Astrocyte (in vitro differentiated cells and primary cell): ENCODE measurements around the gene GDPD5. TPM values are rescaled to one million over a fixed set of nuclear protein-coding genes. Genes with fewer than 3 reads are reported as not detected.

ENCODE experiments used
- DNase-seq: peaks from one replicate; pipeline ENCODE4 v3.0.0-alpha.2; 2010; ENCODE audit warnings: low read depth
- FAIRE-seq: peaks from 2 replicates; lab custom pipeline; 2011; peaks lifted over from hg19 to GRCh38; lab: Jason Lieb, UNC
- H2AFZ ChIP-seq: 2 replicates; pipeline ENCODE4 v1.6.0; 2012; ENCODE audit warnings: low read depth, low read length, inconsistent platforms
- H3K27ac ChIP-seq: 2 replicates; pipeline ENCODE4 v1.5.1; 2011; ENCODE audit warnings: low read depth, low read length, inconsistent platforms
- H3K27me3 ChIP-seq: 2 replicates; pipeline ENCODE4 v1.6.0; 2011; ENCODE audit warnings: low read length, inconsistent platforms; ENCODE audit not compliant: insufficient read depth
- H3K36me3 ChIP-seq: 2 replicates; pipeline ENCODE4 v1.5.1; 2011; ENCODE audit warnings: low read length, inconsistent platforms; ENCODE audit not compliant: insufficient read depth
- H3K4me1 ChIP-seq: 2 replicates; pipeline ENCODE4 v1.5.1; 2011; ENCODE audit warnings: low read length, inconsistent platforms; ENCODE audit not compliant: insufficient read depth
- H3K4me2 ChIP-seq: 2 replicates; pipeline ENCODE4 v1.6.0; 2012; ENCODE audit warnings: low read length, inconsistent platforms
- H3K4me3 ChIP-seq: 2 replicates; pipeline ENCODE4 v1.5.1; 2011; ENCODE audit warnings: low read depth, mild to moderate bottlenecking, low read length, inconsistent platforms; ENCODE audit not compliant: insufficient read depth
- H3K79me2 ChIP-seq: 2 replicates; pipeline ENCODE4 v1.6.0; 2012; ENCODE audit warnings: mild to moderate bottlenecking, low read length, inconsistent platforms; ENCODE audit not compliant: insufficient read depth
- H3K9ac ChIP-seq: 2 replicates; pipeline ENCODE4 v1.6.0; 2012; ENCODE audit warnings: mild to moderate bottlenecking, low read length, inconsistent platforms
- H3K9me3 ChIP-seq: 2 replicates; pipeline ENCODE4 v1.5.1; 2012; ENCODE audit warnings: low read depth, mild to moderate bottlenecking, low read length, inconsistent platforms; ENCODE audit not compliant: insufficient read depth
- H4K20me1 ChIP-seq: 2 replicates; pipeline ENCODE4 v1.6.0; 2012; ENCODE audit warnings: low read length, inconsistent platforms; ENCODE audit not compliant: insufficient read depth
- H3K27ac Mint-ChIP-seq: one replicate; pipeline ENCODE4 v1.8.0; 2021; ENCODE audit warnings: mild to moderate bottlenecking, mixed read lengths; ENCODE audit not compliant: unreplicated experiment
- H3K27me3 Mint-ChIP-seq: one replicate; pipeline ENCODE4 v1.8.0; 2021; ENCODE audit warnings: low read depth, mixed read lengths; ENCODE audit not compliant: unreplicated experiment
- H3K36me3 Mint-ChIP-seq: one replicate; pipeline ENCODE4 v1.8.0; 2021; ENCODE audit warnings: low read depth, mixed read lengths; ENCODE audit not compliant: unreplicated experiment
- H3K4me1 Mint-ChIP-seq: one replicate; pipeline ENCODE4 v1.8.0; 2021; ENCODE audit warnings: low read depth, mixed read lengths; ENCODE audit not compliant: unreplicated experiment
- H3K4me3 Mint-ChIP-seq: one replicate; pipeline ENCODE4 v1.8.0; 2021; ENCODE audit warnings: mild to moderate bottlenecking, moderate library complexity, mixed read lengths; ENCODE audit not compliant: unreplicated experiment
- H3K9me3 Mint-ChIP-seq: one replicate; pipeline ENCODE4 v1.8.0; 2021; ENCODE audit warnings: mild to moderate bottlenecking, mixed read lengths; ENCODE audit not compliant: unreplicated experiment
- EZH2 ChIP-seq: IDR thresholded peaks from 2 replicates; pipeline ENCODE4 v1.6.1; 2012; ENCODE audit warnings: mild to moderate bottlenecking, low read length, inconsistent platforms; ENCODE audit not compliant: insufficient read depth
- total RNA-seq: library from RNA; stranded (reverse); gene quantifications from 2 replicates; pipeline ENCODE4 v1.2.1, GENCODE V29; 2021
- TF ChIP-seq, protein P1 (sequence below): IDR thresholded peaks from 2 replicates; pipeline ENCODE4 v1.5.1; 2011; ENCODE audit warnings: low read depth, mild to moderate bottlenecking, inconsistent platforms, low read length, moderate library complexity; ENCODE audit not compliant: insufficient read depth

GDPD5 gene
- total RNA-seq, 1 donor from 2014 or later: 9.4 TPM

DNA sequence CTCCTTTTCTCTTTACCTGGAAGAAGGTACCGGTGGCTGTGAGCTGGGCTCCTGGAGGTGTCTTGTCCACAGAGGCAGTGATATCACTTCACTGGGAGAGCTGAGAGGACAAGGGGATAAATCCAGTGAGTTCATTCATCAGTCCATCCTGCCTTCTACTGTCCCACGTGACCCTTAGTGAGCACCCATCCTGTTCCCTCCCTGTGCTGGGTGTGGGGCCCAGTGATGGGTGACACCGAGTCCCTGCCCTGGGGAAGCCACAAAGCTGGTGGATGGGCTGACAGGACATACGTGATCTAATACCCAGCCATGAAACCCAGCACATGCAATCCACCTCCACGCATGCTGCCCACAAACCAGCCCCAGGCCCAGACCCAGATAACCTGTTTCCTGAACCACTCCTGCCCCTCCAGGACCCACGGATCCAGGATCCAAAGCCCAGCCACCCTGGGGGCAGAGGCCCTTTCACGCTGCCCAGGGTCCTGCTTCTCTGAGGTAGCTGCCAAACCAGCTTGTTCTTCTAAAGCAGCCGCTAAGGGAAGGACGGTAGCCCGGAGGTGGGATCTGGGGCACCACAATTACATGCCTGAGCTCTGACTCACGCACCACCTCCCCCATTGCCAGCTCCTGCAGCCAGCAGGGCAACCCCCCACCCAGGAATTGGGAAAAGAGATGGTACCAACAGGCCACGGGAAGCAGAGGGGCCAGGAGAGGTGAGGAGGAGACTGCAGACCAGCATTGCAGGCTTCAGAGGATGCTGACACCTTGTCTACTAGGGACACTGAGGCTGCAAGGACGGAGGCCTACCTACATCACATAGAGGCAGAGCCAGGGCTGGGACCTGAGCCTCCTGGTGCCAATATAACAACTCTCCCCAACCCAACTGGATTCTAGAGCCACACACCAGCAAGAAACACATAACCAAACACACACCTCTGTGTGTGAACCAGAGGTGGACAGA lies 35.2 kb downstream of the GDPD5 start:
- H3K9ac ChIP-seq: no peak overlapping the region
- H3K27me3 ChIP-seq: no peaks in the 10 kb centered on the region
- FAIRE-seq (no peak), DNase-seq (peak; percentile 38)
- peaks cover 19% of the 10 kb centered on the region for H3K27me3 Mint-ChIP-seq
- H3K4me1 ChIP-seq: peaks cover 19% of the 10 kb centered on the region
- H4K20me1 ChIP-seq: peaks cover 4% of the 10 kb centered on the region
- peak overlapping the region; percentile 13 for H2AFZ ChIP-seq
- H3K36me3 ChIP-seq: no peaks in the 10 kb centered on the region
- H3K79me2 ChIP-seq: no peaks in the 10 kb centered on the region
- no peaks in the 10 kb centered on the region for H3K9me3 ChIP-seq
- no peaks in the 10 kb centered on the region for H3K9me3 Mint-ChIP-seq
- H3K4me2 ChIP-seq: peak overlapping the region; percentile 69
- H3K27ac ChIP-seq: no peak overlapping the region
- H3K27ac Mint-ChIP-seq: peak overlapping the region; percentile 68
- H3K4me3 Mint-ChIP-seq: peak overlapping the region; percentile 29
- no peak overlapping the region for H3K4me3 ChIP-seq
- no peak for TF ChIP-seq EZH2
- TF ChIP-seq, protein P1, sequence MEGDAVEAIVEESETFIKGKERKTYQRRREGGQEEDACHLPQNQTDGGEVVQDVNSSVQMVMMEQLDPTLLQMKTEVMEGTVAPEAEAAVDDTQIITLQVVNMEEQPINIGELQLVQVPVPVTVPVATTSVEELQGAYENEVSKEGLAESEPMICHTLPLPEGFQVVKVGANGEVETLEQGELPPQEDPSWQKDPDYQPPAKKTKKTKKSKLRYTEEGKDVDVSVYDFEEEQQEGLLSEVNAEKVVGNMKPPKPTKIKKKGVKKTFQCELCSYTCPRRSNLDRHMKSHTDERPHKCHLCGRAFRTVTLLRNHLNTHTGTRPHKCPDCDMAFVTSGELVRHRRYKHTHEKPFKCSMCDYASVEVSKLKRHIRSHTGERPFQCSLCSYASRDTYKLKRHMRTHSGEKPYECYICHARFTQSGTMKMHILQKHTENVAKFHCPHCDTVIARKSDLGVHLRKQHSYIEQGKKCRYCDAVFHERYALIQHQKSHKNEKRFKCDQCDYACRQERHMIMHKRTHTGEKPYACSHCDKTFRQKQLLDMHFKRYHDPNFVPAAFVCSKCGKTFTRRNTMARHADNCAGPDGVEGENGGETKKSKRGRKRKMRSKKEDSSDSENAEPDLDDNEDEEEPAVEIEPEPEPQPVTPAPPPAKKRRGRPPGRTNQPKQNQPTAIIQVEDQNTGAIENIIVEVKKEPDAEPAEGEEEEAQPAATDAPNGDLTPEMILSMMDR: no peak
- peaks cover 16% of the 10 kb centered on the region for H3K4me1 Mint-ChIP-seq
- no peaks in the 10 kb centered on the region for H3K36me3 Mint-ChIP-seq

DNA sequence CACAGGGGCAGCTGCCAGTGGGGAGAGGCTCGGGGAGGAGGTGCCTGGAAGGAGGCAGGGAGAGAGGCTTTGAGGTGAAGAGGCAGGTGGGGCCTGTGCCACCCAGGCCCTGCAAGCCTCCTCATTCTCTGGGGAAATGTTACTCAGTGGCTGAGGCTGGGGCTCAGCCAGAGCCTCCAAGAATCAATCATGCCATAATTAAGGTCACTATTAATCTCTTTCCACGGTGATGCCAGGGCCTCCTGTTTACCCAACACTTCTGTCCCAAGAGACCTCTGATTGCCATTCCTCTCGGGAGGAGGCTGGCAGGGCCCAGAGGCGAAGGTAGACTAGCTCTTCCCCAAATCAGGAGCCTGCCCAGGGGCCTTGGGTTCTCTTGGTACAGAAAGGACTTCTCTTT lies 38.4 kb downstream of the GDPD5 start:
- Histone ChIP-seq H3K4me3 (no peak overlapping the region), H3K79me2 (no peaks in the 10 kb centered on the region), H3K9ac (no peak overlapping the region), H3K4me2 (no peak overlapping the region), H3K9me3 (no peaks in the 10 kb centered on the region), H4K20me1 (peaks cover 4% of the 10 kb centered on the region), H3K4me1 (peaks cover 19% of the 10 kb centered on the region), H3K27ac (no peak overlapping the region), H3K36me3 (no peaks in the 10 kb centered on the region), H3K27me3 (no peaks in the 10 kb centered on the region), H2AFZ (no peak overlapping the region)
- Mint-ChIP-seq H3K4me3 (no peak overlapping the region), H3K27ac (no peak overlapping the region), H3K27me3 (peaks cover 29% of the 10 kb centered on the region), H3K36me3 (no peaks in the 10 kb centered on the region), H3K4me1 (peaks cover 16% of the 10 kb centered on the region), H3K9me3 (peaks cover 1% of the 10 kb centered on the region)
- DNase-seq: no peak
- TF ChIP-seq EZH2: no peak
- TF ChIP-seq, protein P1: no peak
- no peak for FAIRE-seq

DNA sequence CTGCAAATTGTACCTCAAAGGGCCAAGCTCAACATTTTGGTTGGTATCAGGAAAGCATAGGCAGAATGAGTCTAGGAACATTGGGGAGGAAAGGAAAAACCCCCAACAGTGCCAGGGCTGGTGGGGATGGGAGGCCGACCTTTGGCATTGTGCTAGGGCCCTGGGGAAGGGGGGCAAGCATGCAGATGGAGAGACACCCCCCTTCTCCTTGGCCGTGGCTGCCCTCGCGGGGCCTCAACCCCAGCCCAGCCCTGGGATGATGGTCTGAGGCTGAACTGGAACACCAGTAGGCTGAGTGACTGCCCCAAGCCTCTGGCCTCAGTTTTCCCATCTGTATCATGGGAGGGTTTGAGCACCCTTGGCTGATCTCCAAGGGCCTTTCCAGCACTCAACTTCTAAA lies 40.0 kb downstream of the GDPD5 start:
- no peak overlapping the region for H2AFZ ChIP-seq
- no peaks in the 10 kb centered on the region for H3K27me3 ChIP-seq
- Mint-ChIP-seq H3K27ac (no peak overlapping the region), H3K4me3 (no peak overlapping the region), H3K36me3 (no peaks in the 10 kb centered on the region), H3K9me3 (peaks cover 1% of the 10 kb centered on the region), H3K4me1 (peaks cover 10% of the 10 kb centered on the region), H3K27me3 (peaks cover 33% of the 10 kb centered on the region)
- no peaks in the 10 kb centered on the region for H3K9me3 ChIP-seq
- H3K79me2 ChIP-seq: no peaks in the 10 kb centered on the region
- H3K36me3 ChIP-seq: no peaks in the 10 kb centered on the region
- H4K20me1 ChIP-seq: peaks cover 4% of the 10 kb centered on the region
- DNase-seq (no peak), FAIRE-seq (no peak)
- H3K27ac ChIP-seq: no peak overlapping the region
- TF ChIP-seq, protein P1: no peak
- no peak for TF ChIP-seq EZH2
- no peak overlapping the region for H3K4me3 ChIP-seq
- H3K4me1 ChIP-seq: peaks cover 7% of the 10 kb centered on the region
- no peak overlapping the region for H3K4me2 ChIP-seq
- no peak overlapping the region for H3K9ac ChIP-seq
